Osteocyte (in vitro differentiated cells): ENCODE data around the gene HINT3. TPM values are rescaled to one million over a fixed set of nuclear protein-coding genes. Genes with fewer than 3 reads are reported as not detected.

Experiments used
- DNase-seq: peaks from one replicate; pipeline ENCODE4 v3.0.0; 2021; ENCODE audit warnings: mixed read lengths; ENCODE audit not compliant: unreplicated experiment; ENCODE audit errors: extremely low spot score
- H3K27ac Mint-ChIP-seq: one replicate; pipeline ENCODE4 v1.8.0; 2021; ENCODE audit warnings: mild to moderate bottlenecking, mixed read lengths; ENCODE audit not compliant: unreplicated experiment
- H3K27me3 Mint-ChIP-seq: one replicate; pipeline ENCODE4 v1.8.0; 2021; ENCODE audit warnings: mixed read lengths; ENCODE audit not compliant: unreplicated experiment
- H3K36me3 Mint-ChIP-seq: one replicate; pipeline ENCODE4 v1.8.0; 2021; ENCODE audit warnings: mixed read lengths; ENCODE audit not compliant: unreplicated experiment
- H3K4me1 Mint-ChIP-seq: one replicate; pipeline ENCODE4 v1.8.0; 2021; ENCODE audit warnings: mixed read lengths; ENCODE audit not compliant: unreplicated experiment
- H3K4me3 Mint-ChIP-seq: one replicate; pipeline ENCODE4 v1.8.0; 2021; ENCODE audit warnings: mild to moderate bottlenecking, moderate library complexity, mixed read lengths; ENCODE audit not compliant: unreplicated experiment
- H3K9me3 Mint-ChIP-seq: one replicate; pipeline ENCODE4 v1.8.0; 2021; ENCODE audit warnings: mixed read lengths; ENCODE audit not compliant: unreplicated experiment
- CTCF ChIP-seq: fragments of 200-600 bp; sonication (generic); IDR thresholded peaks from 2 replicates; pipeline ENCODE4 v1.5.0; 2021; ENCODE audit warnings: antibody characterized with exemption, mild to moderate bottlenecking, moderate library complexity
- total RNA-seq: library from RNA; stranded (reverse); gene quantifications from 2 replicates; pipeline ENCODE4 v1.2.1, GENCODE V29; 2021

The HINT3 gene
- total RNA-seq, 1 donor from 2014 or later: 15.0 TPM

- TF ChIP-seq CTCF: no peak
- Mint-ChIP-seq H3K9me3 (no peaks in the 10 kb centered on the region), H3K27ac (peak overlapping the region; percentile 90), H3K36me3 (no peaks in the 10 kb centered on the region), H3K4me3 (peak overlapping the region; percentile 47), H3K4me1 (peaks cover 66% of the 10 kb centered on the region), H3K27me3 (no peaks in the 10 kb centered on the region)
- DNase-seq: no peak
These were observed 16.1 kb upstream of the HINT3 start for GRCh38 chr6:125940247-125941041.

- Mint-ChIP-seq H3K9me3 (no peaks in the 10 kb centered on the region), H3K36me3 (no peaks in the 10 kb centered on the region), H3K27me3 (no peaks in the 10 kb centered on the region), H3K27ac (peak overlapping the region; percentile 90), H3K4me3 (no peak overlapping the region), H3K4me1 (peaks cover 91% of the 10 kb centered on the region)
- no peak for TF ChIP-seq CTCF
- DNase-seq: no peak
These were observed 13.7 kb upstream of the HINT3 start for GRCh38 chr6:125942672-125943527.

GRCh38 chr6:125943528-125944433 is 12.8 kb upstream of the HINT3 start:
- no peak for DNase-seq
- Mint-ChIP-seq H3K4me1 (peaks cover 98% of the 10 kb centered on the region), H3K36me3 (no peaks in the 10 kb centered on the region), H3K9me3 (no peaks in the 10 kb centered on the region), H3K27me3 (no peaks in the 10 kb centered on the region), H3K4me3 (no peak overlapping the region), H3K27ac (peak overlapping the region; percentile 90)
- TF ChIP-seq CTCF: no peak

- Mint-ChIP-seq H3K27me3 (no peaks in the 10 kb centered on the region), H3K9me3 (no peaks in the 10 kb centered on the region), H3K4me3 (no peak overlapping the region), H3K36me3 (no peaks in the 10 kb centered on the region), H3K4me1 (peaks cover 92% of the 10 kb centered on the region), H3K27ac (peak overlapping the region; percentile 90)
- no peak for DNase-seq
- no peak for TF ChIP-seq CTCF
These were observed 12.1 kb upstream of the HINT3 start for GRCh38 chr6:125944434-125944816.
